Peyer's patch (tissue), 4 donors: ENCODE results near the gene SGCB.

Experiments used
- POLR2A ChIP-seq, 2 donors: fragments of 450-650 bp; IDR thresholded peaks; one replicate each; pipeline ENCODE4 v1.5.1; 2017; ENCODE audit warnings: antibody characterized with exemption in 2 of 2, mild to moderate bottlenecking in 2 of 2, moderate library complexity in 2 of 2
- TF ChIP-seq, protein P1 (sequence below), 6 experiments: fragments of 450-650 bp in 4 of 6; fragments of 200-600 bp in 2 of 6; sonication (generic) in 1 of 6; IDR thresholded peaks; one replicate each; pipeline ENCODE4 v1.5.1; 2017 to 2019; ENCODE audit warnings: antibody characterized with exemption in 6 of 6, mild to moderate bottlenecking in 3 of 6, moderate library complexity in 1 of 6

DNA sequence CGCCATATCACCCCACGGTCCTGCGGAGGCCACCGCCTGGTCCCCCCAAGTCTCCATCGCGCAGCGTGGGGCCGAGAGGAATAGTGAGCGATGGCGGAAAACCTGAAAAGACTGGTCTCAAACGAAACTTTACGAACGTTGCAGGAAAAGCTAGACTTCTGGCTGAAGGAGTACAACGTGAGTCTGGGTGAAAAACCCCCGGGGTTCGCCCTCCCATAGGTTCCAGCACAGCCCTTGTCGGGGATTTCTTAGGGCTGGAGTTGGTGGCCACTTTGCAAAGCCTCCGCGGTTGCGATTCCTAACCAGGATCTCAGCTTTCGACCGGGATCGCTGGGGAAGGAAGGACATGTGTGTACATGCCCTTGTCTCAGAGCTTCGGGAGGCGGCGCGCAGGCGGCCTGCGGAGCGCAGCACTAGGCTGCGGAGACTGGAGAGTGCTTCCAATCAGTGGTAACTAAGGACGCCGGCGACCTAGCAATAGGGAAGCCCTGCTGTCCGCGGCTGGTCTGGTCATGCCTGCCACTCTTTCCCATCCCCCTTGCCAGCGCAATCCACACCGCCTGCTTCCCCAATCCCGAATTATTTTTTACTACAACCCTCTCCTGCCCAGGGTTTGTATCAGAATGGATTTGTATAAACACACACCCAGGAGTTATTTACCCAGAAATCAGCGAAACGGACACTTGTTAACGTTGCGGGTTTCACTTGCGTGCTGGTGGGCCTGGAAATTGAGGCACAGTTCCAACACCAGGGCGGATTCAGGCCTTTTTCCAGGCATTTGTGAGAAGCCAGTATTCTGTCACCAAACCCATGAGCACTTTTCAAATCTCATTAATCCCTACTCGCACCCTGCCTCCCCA, 13.7 kb upstream of the SGCB start:
- TF ChIP-seq, protein P1, sequence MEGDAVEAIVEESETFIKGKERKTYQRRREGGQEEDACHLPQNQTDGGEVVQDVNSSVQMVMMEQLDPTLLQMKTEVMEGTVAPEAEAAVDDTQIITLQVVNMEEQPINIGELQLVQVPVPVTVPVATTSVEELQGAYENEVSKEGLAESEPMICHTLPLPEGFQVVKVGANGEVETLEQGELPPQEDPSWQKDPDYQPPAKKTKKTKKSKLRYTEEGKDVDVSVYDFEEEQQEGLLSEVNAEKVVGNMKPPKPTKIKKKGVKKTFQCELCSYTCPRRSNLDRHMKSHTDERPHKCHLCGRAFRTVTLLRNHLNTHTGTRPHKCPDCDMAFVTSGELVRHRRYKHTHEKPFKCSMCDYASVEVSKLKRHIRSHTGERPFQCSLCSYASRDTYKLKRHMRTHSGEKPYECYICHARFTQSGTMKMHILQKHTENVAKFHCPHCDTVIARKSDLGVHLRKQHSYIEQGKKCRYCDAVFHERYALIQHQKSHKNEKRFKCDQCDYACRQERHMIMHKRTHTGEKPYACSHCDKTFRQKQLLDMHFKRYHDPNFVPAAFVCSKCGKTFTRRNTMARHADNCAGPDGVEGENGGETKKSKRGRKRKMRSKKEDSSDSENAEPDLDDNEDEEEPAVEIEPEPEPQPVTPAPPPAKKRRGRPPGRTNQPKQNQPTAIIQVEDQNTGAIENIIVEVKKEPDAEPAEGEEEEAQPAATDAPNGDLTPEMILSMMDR (IDR thresholded peaks at IDR 0.05) = no peak
- TF ChIP-seq POLR2A (IDR thresholded peaks at IDR 0.05) = no peak
